Activated gamma-delta T cell treated with Interleukin-2 at 50 U/mL for 16 hours (primary cell): ENCODE results near the gene MADCAM1.

Experiments
- DNase-seq: peaks from one replicate; pipeline ENCODE4 v3.0.0-alpha.2; 2020

MADCAM1 gene

GRCh38 chr19:534088-534487 lies 37.8 kb downstream of the MADCAM1 start:
- no peak for DNase-seq

DNA sequence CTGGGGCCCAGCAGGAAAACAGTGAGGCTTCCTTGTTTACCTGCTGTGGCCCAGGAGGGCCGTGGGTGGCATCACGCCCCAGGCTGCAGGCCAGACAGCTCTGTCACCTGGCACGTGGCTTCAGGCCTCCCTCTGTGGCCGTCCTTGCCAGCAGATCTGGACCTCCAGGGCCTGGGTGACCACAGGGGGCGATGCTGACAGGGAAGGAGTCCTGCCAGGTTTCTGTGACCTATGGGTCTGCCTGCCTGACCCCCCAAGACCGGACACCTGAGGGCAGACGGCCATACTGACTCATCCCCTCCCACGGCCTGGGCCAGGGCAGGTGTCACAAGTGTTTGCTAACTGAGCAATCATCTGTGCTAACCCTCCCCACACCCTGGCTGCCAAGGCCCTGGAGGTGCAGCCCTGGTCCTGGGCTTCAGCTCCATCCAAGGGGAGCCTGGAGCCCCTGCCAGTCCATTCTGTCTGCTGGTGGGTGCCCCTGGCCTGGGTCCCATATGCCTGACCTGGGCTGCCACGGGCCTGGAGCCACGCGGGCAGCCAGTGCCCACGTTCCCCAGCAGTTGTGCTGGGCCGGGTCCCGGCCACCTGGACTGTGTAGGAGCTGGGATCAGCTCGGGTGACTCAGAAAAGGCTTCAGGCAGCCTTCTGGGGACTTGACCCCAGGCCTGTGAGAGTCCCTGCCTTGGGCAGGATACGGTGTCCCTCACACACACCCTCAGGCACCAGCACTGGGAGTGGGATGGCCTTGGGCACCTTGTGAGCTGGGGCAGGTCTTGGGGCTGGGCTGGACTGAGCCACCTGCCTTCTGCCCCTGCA lies 38.9 kb downstream of the MADCAM1 start:
- no peak for DNase-seq

DNA sequence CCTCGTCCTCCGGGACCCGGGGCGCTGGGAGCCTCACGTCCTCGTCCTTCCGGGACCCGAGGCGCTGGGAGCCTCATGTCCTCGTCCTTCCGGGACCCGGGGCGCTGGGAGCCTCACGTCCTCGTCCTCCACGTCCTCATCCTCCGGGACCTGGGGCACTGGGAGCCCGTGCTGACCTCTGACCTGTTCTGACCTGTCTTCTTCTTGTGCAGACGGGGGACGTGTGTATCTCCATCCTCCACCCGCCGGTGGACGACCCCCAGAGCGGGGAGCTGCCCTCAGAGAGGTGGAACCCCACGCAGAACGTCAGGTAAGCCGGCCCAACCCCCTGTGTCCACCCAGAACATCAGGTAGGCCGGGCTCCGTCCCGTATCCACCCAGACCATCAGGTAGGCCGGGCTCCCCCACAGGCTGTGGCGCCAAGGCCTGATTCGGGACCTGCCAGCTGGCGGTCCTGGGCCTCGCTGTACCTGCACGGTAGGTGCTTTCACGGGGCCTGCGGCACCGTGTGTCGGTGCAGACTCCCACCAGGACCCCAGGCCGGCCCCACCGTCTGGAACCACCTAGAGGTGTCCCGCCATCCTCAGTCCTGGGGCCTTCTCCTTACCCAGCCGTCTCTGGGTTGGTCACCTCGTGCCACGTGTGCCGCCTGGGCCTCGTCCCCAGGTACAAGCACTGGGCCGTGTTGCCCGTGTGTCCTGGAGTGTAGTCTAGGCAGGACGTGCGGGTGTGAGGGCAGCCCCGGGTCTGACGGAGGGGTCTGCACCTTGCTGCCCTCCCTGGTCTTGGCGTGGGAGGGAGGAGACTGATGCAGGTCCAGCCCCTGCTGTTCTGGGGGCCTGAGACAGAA lies 40.0 kb downstream of the MADCAM1 start:
- no peak for DNase-seq

DNA sequence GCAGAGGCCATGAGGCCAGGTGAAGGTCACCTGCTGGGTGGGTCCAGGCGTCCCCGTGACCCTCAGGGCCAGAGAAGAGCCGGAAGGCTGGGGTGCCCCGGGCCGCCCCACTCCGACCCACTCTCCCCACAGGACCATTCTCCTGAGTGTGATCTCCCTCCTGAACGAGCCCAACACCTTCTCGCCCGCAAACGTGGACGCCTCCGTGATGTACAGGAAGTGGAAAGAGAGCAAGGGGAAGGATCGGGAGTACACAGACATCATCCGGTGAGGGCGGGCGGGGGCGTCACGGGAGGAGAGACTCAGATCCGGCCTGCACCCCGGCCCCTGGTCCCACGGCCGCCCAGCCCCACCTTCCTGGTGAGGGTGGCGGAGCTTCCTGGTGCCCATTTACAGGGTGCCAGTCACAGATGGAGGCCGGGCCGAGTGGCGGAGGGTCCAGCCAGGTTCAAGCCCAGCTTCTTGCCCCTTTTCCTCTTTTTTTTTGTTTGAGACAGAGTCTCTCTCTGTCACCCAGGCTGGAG lies 40.7 kb downstream of the MADCAM1 start:
- no peak for DNase-seq

DNA sequence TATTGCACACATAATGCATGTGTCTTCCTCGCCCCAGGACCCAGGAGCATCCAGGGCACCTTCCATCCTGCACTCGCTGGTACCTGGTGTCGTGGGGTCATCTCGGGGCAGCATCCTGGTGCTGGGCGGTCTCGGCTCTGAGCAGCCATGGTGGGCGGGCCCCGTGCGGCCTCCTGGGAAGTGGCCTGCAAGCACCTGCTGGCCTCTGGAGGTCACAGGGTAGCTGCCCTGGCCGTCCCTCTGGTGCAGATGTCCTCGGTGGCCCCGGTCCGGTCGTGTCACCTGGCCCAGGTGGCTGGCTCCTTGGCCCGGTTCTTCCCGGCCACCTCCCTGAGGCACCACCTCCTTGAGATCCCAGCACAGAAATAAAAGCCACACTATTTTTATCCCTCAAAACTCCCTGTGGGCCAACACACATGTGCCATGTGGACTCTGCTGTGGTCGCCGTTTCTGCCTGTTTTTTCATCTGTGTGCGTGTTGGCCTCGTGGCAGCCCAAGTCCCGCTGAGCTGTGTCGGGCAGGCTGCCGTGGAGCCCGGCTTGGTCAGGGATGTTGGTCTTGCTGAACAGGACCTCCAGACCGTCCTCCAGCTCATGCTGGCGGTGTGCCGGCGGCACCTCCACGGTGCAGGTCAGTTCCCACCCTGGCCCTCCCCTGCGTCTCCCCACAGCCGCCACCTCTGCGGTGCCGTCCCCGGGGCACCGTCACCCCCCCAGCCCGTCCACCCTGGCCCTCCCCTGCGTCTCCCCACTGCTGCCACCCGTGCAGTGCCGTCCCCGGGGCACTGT lies 42.5 kb downstream of the MADCAM1 start:
- no peak for DNase-seq

DNA sequence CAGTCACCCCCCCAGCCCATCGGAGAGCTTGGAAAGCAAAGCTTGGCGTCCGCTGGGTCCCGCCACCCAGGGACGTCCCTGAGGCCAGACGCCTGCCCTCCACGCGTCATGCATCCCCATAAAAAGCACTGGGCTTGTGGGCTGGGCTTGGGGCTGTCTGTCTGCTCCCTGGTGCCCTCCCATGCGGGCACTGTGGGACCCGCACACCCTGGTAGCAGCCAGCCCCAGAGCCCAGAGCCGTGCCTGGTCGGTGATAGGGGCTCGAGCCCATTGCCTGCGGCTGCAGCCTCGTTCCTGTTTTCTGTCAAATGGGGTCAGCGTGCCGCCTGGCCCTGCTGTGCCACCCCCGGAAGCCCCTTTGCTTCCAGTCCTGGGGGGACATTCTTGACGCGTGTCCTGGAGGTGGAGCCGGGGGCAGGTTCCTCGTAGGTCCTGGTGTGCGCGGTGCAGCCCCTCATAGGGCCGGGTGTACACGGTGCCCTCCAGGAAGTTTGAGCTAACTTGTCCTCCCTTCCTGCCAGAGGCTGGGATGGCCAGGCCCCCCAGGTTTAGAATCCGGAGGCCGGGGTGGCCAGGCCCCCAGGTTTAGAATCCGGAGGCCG lies 43.2 kb downstream of the MADCAM1 start:
- no peak for DNase-seq

DNA sequence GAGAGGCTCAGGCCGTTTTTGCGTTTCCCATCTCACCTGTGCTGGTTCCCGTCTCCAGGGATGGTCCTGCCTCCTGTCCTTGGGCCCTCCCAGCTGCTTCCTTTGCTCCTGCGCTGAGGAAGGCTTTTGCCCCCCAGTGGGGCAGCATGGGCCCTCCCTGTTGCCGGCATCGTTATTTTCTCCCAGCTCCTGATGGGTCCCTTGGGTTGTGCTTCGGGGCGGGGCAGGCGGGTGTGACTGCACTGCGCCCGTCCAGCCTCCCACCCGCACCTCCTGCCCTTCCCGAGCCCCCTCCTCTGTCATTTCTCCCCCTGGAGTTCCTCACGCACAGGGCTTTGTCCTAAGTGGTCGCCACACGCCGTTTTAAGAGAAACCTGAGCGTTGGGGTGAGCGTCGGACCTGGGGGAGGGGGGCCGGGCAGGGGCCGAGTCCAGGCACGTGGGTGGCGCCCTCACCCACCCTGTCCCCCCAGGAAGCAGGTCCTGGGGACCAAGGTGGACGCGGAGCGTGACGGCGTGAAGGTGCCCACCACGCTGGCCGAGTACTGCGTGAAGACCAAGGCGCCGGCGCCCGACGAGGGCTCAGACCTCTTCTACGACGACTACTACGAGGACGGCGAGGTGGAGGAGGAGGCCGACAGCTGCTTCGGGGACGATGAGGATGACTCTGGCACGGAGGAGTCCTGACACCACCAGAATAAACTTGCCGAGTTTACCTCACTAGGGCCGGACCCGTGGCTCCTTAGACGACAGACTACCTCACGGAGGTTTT lies 44.8 kb downstream of the MADCAM1 start:
- no peak for DNase-seq

DNA sequence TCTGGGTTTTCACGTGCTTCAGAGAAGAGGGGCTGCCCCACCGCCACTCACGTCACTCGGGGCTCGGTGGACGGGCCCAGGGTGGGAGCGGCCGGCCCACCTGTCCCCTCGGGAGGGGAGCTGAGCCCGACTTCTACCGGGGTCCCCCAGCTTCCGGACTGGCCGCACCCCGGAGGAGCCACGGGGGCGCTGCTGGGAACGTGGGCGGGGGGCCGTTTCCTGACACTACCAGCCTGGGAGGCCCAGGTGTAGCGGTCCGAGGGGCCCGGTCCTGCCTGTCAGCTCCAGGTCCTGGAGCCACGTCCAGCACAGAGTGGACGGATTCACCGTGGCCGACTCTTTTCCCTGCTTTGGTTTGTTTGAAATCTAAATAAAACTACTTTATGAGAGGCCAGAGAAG lies 45.4 kb downstream of the MADCAM1 start:
- DNase-seq = no peak

DNA sequence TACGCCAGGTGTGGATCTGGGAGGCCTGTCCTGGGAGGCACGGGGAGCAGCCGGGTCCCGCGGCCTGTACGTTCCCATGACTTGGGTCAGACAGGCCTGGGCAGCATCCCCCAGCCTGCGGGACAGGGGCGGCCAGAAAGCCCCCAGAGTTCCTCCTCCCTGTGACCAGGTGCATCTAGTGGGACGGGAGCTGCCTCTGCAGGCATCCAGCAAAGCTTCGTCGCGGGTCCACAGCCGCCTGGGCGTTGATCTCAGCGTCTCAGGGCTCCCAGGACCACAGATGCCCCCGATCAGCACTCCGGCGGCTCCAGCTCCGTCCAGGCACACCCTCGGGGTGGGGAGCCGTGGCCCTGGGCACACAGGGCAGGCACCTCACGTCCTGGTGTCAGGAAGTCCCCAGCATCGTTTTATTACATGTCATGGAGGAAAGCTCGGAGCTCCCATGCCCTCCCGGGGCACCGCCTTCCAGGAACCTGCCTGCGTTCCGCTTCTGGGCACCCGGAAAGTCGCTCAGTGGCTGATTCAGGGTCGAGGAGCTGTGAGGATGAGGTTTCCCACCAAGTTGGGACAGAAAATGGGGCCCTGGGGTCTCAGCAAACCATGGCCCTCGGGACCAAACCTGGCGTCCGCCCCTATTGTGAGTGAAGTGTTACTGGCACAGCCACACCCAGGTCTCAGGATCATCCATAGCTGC lies 46.0 kb downstream of the MADCAM1 start:
- no peak for DNase-seq

DNA sequence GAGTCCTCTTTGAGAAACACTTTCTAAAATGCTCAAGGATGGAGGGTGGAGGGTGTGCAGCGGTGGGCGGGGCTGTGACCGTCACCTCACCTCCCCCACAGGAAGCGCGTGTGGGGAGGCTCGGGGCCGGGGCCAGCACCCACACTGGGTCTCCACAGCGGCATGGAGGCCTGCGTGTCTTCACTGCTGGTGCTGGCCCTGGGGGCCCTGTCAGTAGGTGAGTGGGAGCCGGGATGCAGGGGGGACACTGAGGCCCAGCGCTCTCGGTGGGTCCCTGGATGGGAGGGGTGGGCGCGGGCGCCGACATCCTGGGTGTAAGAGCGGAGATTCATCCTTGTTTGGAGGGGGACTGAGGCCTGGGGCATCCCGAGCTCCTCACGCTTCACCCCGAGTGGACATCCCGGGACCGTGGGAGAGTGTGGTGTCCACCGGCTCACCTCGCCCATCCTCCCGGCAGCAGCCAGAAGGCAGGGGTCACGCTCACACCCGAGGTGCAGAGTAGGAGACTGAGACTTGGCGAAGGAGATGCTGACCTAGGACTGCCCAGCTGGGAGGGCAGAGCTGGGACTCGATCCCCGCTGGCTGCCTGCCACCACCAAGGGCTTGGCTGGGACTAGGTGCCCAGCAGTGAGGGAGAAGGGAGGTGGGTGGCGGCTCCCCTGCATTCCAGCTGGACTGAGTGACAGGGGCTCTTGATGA lies 47.8 kb downstream of the MADCAM1 start, which contains the start of gene GZMM:
GZMM (plus strand) TSS at position 144 of the 699 bp plus-strand sequence; CDS start at position 163, 19 bp downstream.
- DNase-seq = peak; percentile 81

DNA sequence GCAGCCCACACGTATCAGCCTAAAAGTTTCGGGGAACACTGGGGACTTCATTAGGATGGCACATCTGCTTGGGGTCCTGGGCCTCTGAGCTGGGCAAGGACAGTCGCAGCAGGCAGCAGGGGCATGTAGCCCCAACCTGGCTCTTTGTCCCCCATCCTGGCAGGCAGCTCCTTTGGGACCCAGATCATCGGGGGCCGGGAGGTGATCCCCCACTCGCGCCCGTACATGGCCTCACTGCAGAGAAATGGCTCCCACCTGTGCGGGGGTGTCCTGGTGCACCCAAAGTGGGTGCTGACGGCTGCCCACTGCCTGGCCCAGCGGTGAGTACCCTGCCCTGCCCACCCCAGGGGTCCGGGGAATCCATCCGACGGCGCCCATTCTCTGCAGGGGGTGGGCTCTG lies 50.8 kb downstream of the MADCAM1 start:
- no peak for DNase-seq

- DNase-seq = no peak
These were observed 51.8 kb downstream of the MADCAM1 start for GRCh38 chr19:547836-548720.

GRCh38 chr19:548886-549830 lies 52.9 kb downstream of the MADCAM1 start:
- no peak for DNase-seq

DNA sequence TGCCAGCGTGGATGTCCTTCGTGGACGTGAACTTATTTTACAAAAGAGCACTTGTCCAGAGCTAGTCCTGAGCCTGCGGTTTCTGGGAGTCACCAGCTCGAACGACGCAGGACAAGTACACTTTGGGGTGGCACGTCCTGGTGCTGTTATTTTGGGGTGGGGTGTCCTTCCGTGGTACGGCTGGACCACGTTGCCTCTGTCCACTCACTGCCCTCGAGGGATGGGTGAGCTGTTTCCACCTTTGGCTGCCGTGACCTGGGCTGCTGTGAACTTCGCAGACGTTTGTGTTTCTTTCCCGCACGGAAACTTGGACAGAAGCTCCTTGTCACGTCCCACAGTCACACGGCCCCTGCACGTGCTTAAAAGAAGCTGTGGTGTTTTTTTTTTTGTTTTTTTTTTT lies 58.5 kb downstream of the MADCAM1 start:
- no peak for DNase-seq
